Neural cell (in vitro differentiated cells): ENCODE measurements around the gene DHDH. TPM values are rescaled to one million over a fixed set of nuclear protein-coding genes. Genes with fewer than 3 reads are reported as not detected.

Experiments
- H2AFZ ChIP-seq: fragments of 200-600, 300-800 bp; sonication (generic), shearing (Covaris generic); 2 replicates; pipeline ENCODE4 v1.6.0; 2014; ENCODE audit warnings: low read depth, mild to moderate bottlenecking, antibody characterized with exemption, low read length, moderate library complexity
- H3F3A ChIP-seq: fragments of 200-600 bp; shearing (Covaris generic); 2 replicates; pipeline ENCODE4 v1.6.1; 2016; ENCODE audit warnings: mild to moderate bottlenecking, moderate library complexity, mixed read lengths, antibody characterized with exemption, low read length; ENCODE audit not compliant: insufficient read depth, poor library complexity, severe bottlenecking
- H3K27ac ChIP-seq: fragments of 200-600, 300-800 bp; sonication (generic), shearing (Covaris generic); 2 replicates; pipeline ENCODE4 v1.5.1; 2014; ENCODE audit warnings: mild to moderate bottlenecking, low read length, moderate library complexity
- H3K27me3 ChIP-seq: fragments of 300-800, 200-600 bp; sonication (generic), shearing (Covaris generic); 2 replicates; pipeline ENCODE4 v1.6.0; 2014; ENCODE audit warnings: mild to moderate bottlenecking, low read depth, low read length, moderate library complexity; ENCODE audit not compliant: insufficient read depth
- H3K36me3 ChIP-seq: fragments of 300-800, 200-600 bp; sonication (generic), shearing (Covaris generic); 2 replicates; pipeline ENCODE4 v1.5.1; 2014; ENCODE audit warnings: mild to moderate bottlenecking, antibody characterized with exemption, low read length, moderate library complexity; ENCODE audit not compliant: insufficient read depth
- H3K4me2 ChIP-seq: fragments of 300-800, 200-600 bp; sonication (generic), shearing (Covaris generic); 2 replicates; pipeline ENCODE4 v1.6.0; 2014; ENCODE audit warnings: mild to moderate bottlenecking, low read length
- H3K4me3 ChIP-seq: fragments of 300-800, 200-600 bp; sonication (generic), shearing (Covaris generic); 2 replicates; pipeline ENCODE4 v1.5.1; 2014; ENCODE audit warnings: mild to moderate bottlenecking, low read length, moderate library complexity
- H3K79me2 ChIP-seq: fragments of 200-600 bp; shearing (Covaris generic); replicated peaks from 2 replicates; pipeline ENCODE4 v1.6.0; 2014; ENCODE audit warnings: mild to moderate bottlenecking, low read length, moderate library complexity; ENCODE audit not compliant: insufficient read depth
- H3K9ac ChIP-seq: fragments of 300-800, 200-600 bp; sonication (generic), shearing (Covaris generic); 2 replicates; pipeline ENCODE4 v1.6.1; 2016; ENCODE audit warnings: mild to moderate bottlenecking, low read length, mixed read lengths
- H3K9me2 ChIP-seq: fragments of 200-600 bp; shearing (Covaris generic); 2 replicates; pipeline ENCODE4 v1.6.1; 2016; ENCODE audit warnings: mild to moderate bottlenecking, low read length, mixed read lengths; ENCODE audit not compliant: insufficient read depth
- H3K9me3 ChIP-seq: fragments of 200-600, 300-800 bp; sonication (generic), shearing (Covaris generic); 2 replicates; pipeline ENCODE4 v1.6.1; 2016; ENCODE audit warnings: mild to moderate bottlenecking, mixed run types, low read length, moderate library complexity, mixed read lengths
- H4K20me1 ChIP-seq: fragments of 200-600 bp; shearing (Covaris generic); 2 replicates; pipeline ENCODE4 v1.6.1; 2016; ENCODE audit warnings: mild to moderate bottlenecking, mixed run types; ENCODE audit not compliant: insufficient read depth
- CTCF ChIP-seq: fragments of 450-650 bp; IDR thresholded peaks from 2 replicates; pipeline ENCODE4 v1.5.1; 2014; ENCODE audit warnings: antibody characterized with exemption, mild to moderate bottlenecking, moderate library complexity; ENCODE audit not compliant: poor library complexity, severe bottlenecking
- EP300 ChIP-seq: fragments of 450-650 bp; conservative IDR thresholded peaks from 2 replicates; pipeline ENCODE4 v1.6.1; 2014; ENCODE audit warnings: antibody characterized with exemption, mild to moderate bottlenecking, moderate library complexity; ENCODE audit not compliant: poor library complexity, severe bottlenecking
- EZH2 ChIP-seq: fragments of 200-600, 300-800 bp; shearing (Covaris generic), sonication (generic); IDR thresholded peaks from 2 replicates; pipeline ENCODE4 v1.6.1; 2014; ENCODE audit warnings: antibody characterized with exemption, low read length, borderline replicate concordance, mild to moderate bottlenecking; ENCODE audit not compliant: insufficient read depth, poor library complexity, severe bottlenecking
- MXI1 ChIP-seq: fragments of 450-650 bp; conservative IDR thresholded peaks from 2 replicates; pipeline ENCODE4 v1.6.1; 2014; ENCODE audit warnings: antibody characterized with exemption, mild to moderate bottlenecking; ENCODE audit not compliant: poor library complexity, severe bottlenecking
- POLR2AphosphoS5 ChIP-seq: IDR thresholded peaks from 2 replicates; pipeline ENCODE4 v1.6.1; 2012
- RAD21 ChIP-seq: fragments of 450-650 bp; conservative IDR thresholded peaks from 2 replicates; pipeline ENCODE4 v1.6.1; 2014; ENCODE audit warnings: antibody characterized with exemption, mild to moderate bottlenecking, moderate library complexity
- REST ChIP-seq: IDR thresholded peaks from 2 replicates; pipeline ENCODE4 v1.6.1; 2012; ENCODE audit warnings: borderline replicate concordance
- SMC3 ChIP-seq: fragments of 450-650 bp; conservative IDR thresholded peaks from 2 replicates; pipeline ENCODE4 v1.6.1; 2014; ENCODE audit warnings: antibody characterized with exemption, mild to moderate bottlenecking, moderate library complexity; ENCODE audit not compliant: poor library complexity
- TAF1 ChIP-seq: IDR thresholded peaks from 2 replicates; pipeline ENCODE4 v1.6.1; 2012; ENCODE audit warnings: low read depth
- polyA plus RNA-seq: library from polyadenylated mRNA; depleted of rRNA; stranded (reverse); fragments of >200 nt; gene quantifications from 2 replicates; pipeline ENCODE4 v1.2.3, GENCODE V29; 2014

DHDH gene
- polyA plus RNA-seq, 1 donor from 2014 or later, result 4.8 TPM

- H3K79me2 ChIP-seq, result peaks cover 6% of the 10 kb centered on the region
- no peaks in the 10 kb centered on the region for H3K9me2 ChIP-seq
- H3F3A ChIP-seq, result no peaks in the 10 kb centered on the region
- H3K4me2 ChIP-seq, result no peak overlapping the region
- H4K20me1 ChIP-seq, result no peaks in the 10 kb centered on the region
- H3K9ac ChIP-seq, result no peak overlapping the region
- H3K4me3 ChIP-seq, result no peak overlapping the region
- no peaks in the 10 kb centered on the region for H3K27me3 ChIP-seq
- H3K36me3 ChIP-seq, result no peaks in the 10 kb centered on the region
- no peak overlapping the region for H3K27ac ChIP-seq
- TF ChIP-seq REST, result no peak
- no peak for TF ChIP-seq EP300
- TF ChIP-seq TAF1, result no peak
- TF ChIP-seq SMC3, result no peak
- TF ChIP-seq CTCF, result no peak
- no peak for TF ChIP-seq EZH2
- no peak for TF ChIP-seq RAD21
- no peak for TF ChIP-seq MXI1
- H3K9me3 ChIP-seq, result no peaks in the 10 kb centered on the region
- no peak overlapping the region for H2AFZ ChIP-seq
Observed at GRCh38 chr19:48962029-48962848, 28.7 kb downstream of the DHDH start.

GRCh38 chr19:48962849-48963165, 29.3 kb downstream of the DHDH start:
- Histone ChIP-seq H3K36me3 (no peaks in the 10 kb centered on the region), H3K9me2 (no peaks in the 10 kb centered on the region), H3K9ac (no peak overlapping the region), H4K20me1 (no peaks in the 10 kb centered on the region), H3K4me3 (no peak overlapping the region), H3K27me3 (no peaks in the 10 kb centered on the region), H2AFZ (no peak overlapping the region), H3K9me3 (no peaks in the 10 kb centered on the region), H3K79me2 (peaks cover 6% of the 10 kb centered on the region), H3F3A (no peaks in the 10 kb centered on the region), H3K27ac (no peak overlapping the region), H3K4me2 (no peak overlapping the region)
- TF ChIP-seq POLR2AphosphoS5 (no peak), REST (no peak), EZH2 (no peak), CTCF (no peak), TAF1 (no peak), EP300 (no peak), RAD21 (no peak), SMC3 (no peak), MXI1 (no peak)
